Smooth muscle cell (in vitro differentiated cells): ENCODE data around the gene MAP7. TPM values are rescaled to one million over a fixed set of nuclear protein-coding genes. Genes with fewer than 3 reads are reported as not detected.

Source experiments
- DNase-seq: peaks from one replicate; lab custom pipeline; 2025; ENCODE audit not compliant: unreplicated experiment; lab: John Stamatoyannopoulos, UW
- H2AFZ ChIP-seq: fragments of 200-600 bp; sonication (generic); 2 replicates; pipeline ENCODE4 v1.6.0; 2016; ENCODE audit warnings: antibody characterized with exemption, low read depth, mild to moderate bottlenecking
- H3F3A ChIP-seq: fragments of 200-600 bp; sonication (generic); 2 replicates; pipeline ENCODE4 v1.6.0; 2017; ENCODE audit warnings: antibody characterized with exemption, low read depth
- H3K27ac ChIP-seq: fragments of 200-600 bp; sonication (generic); 2 replicates; pipeline ENCODE4 v1.5.1; 2016; ENCODE audit warnings: low read depth, mild to moderate bottlenecking
- H3K27me3 ChIP-seq: fragments of 200-600 bp; sonication (generic); 2 replicates; pipeline ENCODE4 v1.6.1; 2016; ENCODE audit warnings: low read depth, mild to moderate bottlenecking
- H3K36me3 ChIP-seq: fragments of 200-600 bp; sonication (generic); 2 replicates; pipeline ENCODE4 v1.5.1; 2016; ENCODE audit warnings: low read depth
- H3K4me1 ChIP-seq: fragments of 200-600 bp; sonication (generic); 2 replicates; pipeline ENCODE4 v1.5.1; 2016; ENCODE audit warnings: low read depth
- H3K4me2 ChIP-seq: fragments of 200-600 bp; sonication (generic); 2 replicates; pipeline ENCODE4 v1.6.0; 2016; ENCODE audit warnings: mild to moderate bottlenecking
- H3K4me3 ChIP-seq: fragments of 200-600 bp; sonication (generic); 2 replicates; pipeline ENCODE4 v1.5.1; 2016; ENCODE audit warnings: mild to moderate bottlenecking
- H3K79me2 ChIP-seq: fragments of 200-600 bp; sonication (generic); 2 replicates; pipeline ENCODE4 v1.6.0; 2016; ENCODE audit warnings: low read depth, mild to moderate bottlenecking
- H3K9ac ChIP-seq: fragments of 200-600 bp; sonication (generic); 2 replicates; pipeline ENCODE4 v1.6.0; 2016; ENCODE audit warnings: low read depth
- H3K9me3 ChIP-seq: fragments of 200-600 bp; sonication (generic); replicated peaks from 2 replicates; pipeline ENCODE4 v1.5.1; 2016; ENCODE audit warnings: low read depth
- H4K20me1 ChIP-seq: fragments of 200-600 bp; sonication (generic); 2 replicates; pipeline ENCODE4 v1.6.0; 2016; ENCODE audit warnings: low read depth
- CTCF ChIP-seq: fragments of 200-600 bp; sonication (generic); IDR thresholded peaks from 2 replicates; pipeline ENCODE4 v1.5.1; 2017; ENCODE audit warnings: borderline replicate concordance, mild to moderate bottlenecking, antibody characterized with exemption; ENCODE audit not compliant: insufficient read depth, poor library complexity, severe bottlenecking
- WGBS: methylation state at CpG from one replicate; pipeline ENCODE4 v1.1.7; 2016; ENCODE audit warnings: low lambda C conversion rate; 5-methylcytosine and 5-hydroxymethylcytosine counted together
- polyA plus RNA-seq: library from polyadenylated mRNA; unstranded; fragments of >200 nt; fragmentation: Nextera tagmentation; extraction: Ambion mirVana; gene quantifications from 2 replicates; pipeline ENCODE4 v1.2.1, GENCODE V29; 2016
- total RNA-seq: library from RNA; depleted of rRNA; stranded (reverse); fragments of >200 nt; gene quantifications from 2 replicates; pipeline ENCODE4 v1.2.3, GENCODE V29; 2014

Gene MAP7
- total and polyA plus RNA-seq, 2 experiments from 2014 or later, result 1.6 to 8.2 TPM

- Histone ChIP-seq H3K9me3 (no peaks in the 10 kb centered on the region), H2AFZ (no peak overlapping the region), H3K9ac (no peak overlapping the region), H3K4me3 (no peak overlapping the region), H3K27me3 (no peaks in the 10 kb centered on the region), H3K36me3 (no peaks in the 10 kb centered on the region), H3F3A (no peaks in the 10 kb centered on the region), H3K4me1 (peaks cover 14% of the 10 kb centered on the region), H3K27ac (no peak overlapping the region), H3K79me2 (no peaks in the 10 kb centered on the region), H4K20me1 (peaks cover 9% of the 10 kb centered on the region), H3K4me2 (no peak overlapping the region)
- DNase-seq, result no peak
- no peak for TF ChIP-seq CTCF
- 94% methylated on average over 1 of the region's 1 CpG for WGBS
These were observed 83.0 kb downstream of the MAP7 start for GRCh38 chr6:136467186-136467585.

DNA sequence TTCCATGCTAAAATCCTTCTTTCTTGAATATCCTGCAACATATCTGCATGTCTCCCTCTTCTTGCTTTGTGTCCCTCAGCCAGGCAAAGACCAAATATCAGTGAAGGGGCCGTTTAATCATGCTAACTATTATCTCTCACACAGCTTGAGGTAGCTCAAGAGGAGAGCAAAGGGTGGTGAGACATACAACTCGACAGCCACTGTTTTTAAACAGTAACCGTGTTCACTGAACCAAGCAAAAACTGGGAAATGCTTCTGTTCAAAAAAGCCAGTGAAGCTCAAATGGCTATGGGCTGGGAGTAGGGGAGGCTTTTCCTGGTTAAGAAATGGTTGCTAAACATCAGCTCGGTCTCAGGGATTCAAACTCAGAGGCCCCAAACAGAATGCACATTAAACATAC is 83.4 kb downstream of the MAP7 start:
- H3K9ac ChIP-seq, result no peak overlapping the region
- no peak overlapping the region for H3K4me2 ChIP-seq
- H2AFZ ChIP-seq, result no peak overlapping the region
- H3K36me3 ChIP-seq, result no peaks in the 10 kb centered on the region
- TF ChIP-seq CTCF, result no peak
- H3K27me3 ChIP-seq, result no peaks in the 10 kb centered on the region
- H3K4me1 ChIP-seq, result peaks cover 14% of the 10 kb centered on the region
- no peak for DNase-seq
- peaks cover 8% of the 10 kb centered on the region for H4K20me1 ChIP-seq
- H3K9me3 ChIP-seq, result no peaks in the 10 kb centered on the region
- no peak overlapping the region for H3K4me3 ChIP-seq
- H3F3A ChIP-seq, result no peaks in the 10 kb centered on the region
- no peaks in the 10 kb centered on the region for H3K79me2 ChIP-seq
- no peak overlapping the region for H3K27ac ChIP-seq
- WGBS, result 81% methylated on average over 4 of the region's 4 CpGs

GRCh38 chr6:136465766-136466303 is 84.4 kb downstream of the MAP7 start:
- no peaks in the 10 kb centered on the region for H3F3A ChIP-seq
- no peaks in the 10 kb centered on the region for H3K36me3 ChIP-seq
- H2AFZ ChIP-seq, result no peak overlapping the region
- DNase-seq, result no peak
- peaks cover 14% of the 10 kb centered on the region for H3K4me1 ChIP-seq
- TF ChIP-seq CTCF, result no peak
- no peak overlapping the region for H3K9ac ChIP-seq
- no peak overlapping the region for H3K4me2 ChIP-seq
- no peaks in the 10 kb centered on the region for H3K27me3 ChIP-seq
- no peaks in the 10 kb centered on the region for H3K9me3 ChIP-seq
- no peaks in the 10 kb centered on the region for H4K20me1 ChIP-seq
- H3K4me3 ChIP-seq, result no peak overlapping the region
- no peaks in the 10 kb centered on the region for H3K79me2 ChIP-seq
- 75% methylated on average over 2 of the region's 2 CpGs for WGBS
- no peak overlapping the region for H3K27ac ChIP-seq

DNA sequence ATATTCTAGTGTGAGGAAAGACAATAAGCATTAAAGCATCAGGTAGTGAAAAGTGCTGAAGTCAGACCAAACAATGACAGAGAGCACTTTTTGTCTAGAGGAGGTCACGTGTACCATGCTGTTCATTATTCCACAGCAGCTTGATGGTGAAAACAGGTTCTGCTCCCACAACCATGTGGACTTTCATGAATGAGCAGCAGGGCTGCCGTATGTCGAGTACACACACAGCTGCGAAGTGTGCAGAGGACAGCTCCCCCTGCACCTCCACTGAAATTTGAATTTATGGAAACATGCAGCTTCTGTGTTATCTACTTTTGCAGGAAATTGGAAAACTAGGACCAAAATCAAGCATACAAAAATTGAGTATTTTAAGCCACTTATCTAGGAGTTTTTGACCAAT is 85.3 kb downstream of the MAP7 start:
- H3K4me3 ChIP-seq, result no peak overlapping the region
- no peaks in the 10 kb centered on the region for H3K27me3 ChIP-seq
- H2AFZ ChIP-seq, result no peak overlapping the region
- no peak overlapping the region for H3K4me2 ChIP-seq
- no peak for DNase-seq
- H4K20me1 ChIP-seq, result no peaks in the 10 kb centered on the region
- H3K79me2 ChIP-seq, result no peaks in the 10 kb centered on the region
- H3F3A ChIP-seq, result no peaks in the 10 kb centered on the region
- no peak for TF ChIP-seq CTCF
- no peak overlapping the region for H3K27ac ChIP-seq
- no peaks in the 10 kb centered on the region for H3K9me3 ChIP-seq
- H3K9ac ChIP-seq, result no peak overlapping the region
- H3K4me1 ChIP-seq, result peaks cover 14% of the 10 kb centered on the region
- WGBS, result 86% methylated on average over 4 of the region's 4 CpGs
- H3K36me3 ChIP-seq, result no peaks in the 10 kb centered on the region
